ENCODE results near the gene CDK5R1.

CDK5R1 gene

GRCh38 chr17:32502710-32503109, 15.9 kb downstream of the CDK5R1 start:
- DNase-seq (ENCODE audit: low read depth, low spot score): no peak
- Histone ChIP-seq H3K27ac (ENCODE audit: low read length) (no peak overlapping the region), H3K9me3 (ENCODE audit: control insufficient read depth, insufficient read depth, low read length) (no peaks in the 10 kb centered on the region), H3K36me3 (ENCODE audit: control insufficient read depth, insufficient read depth, low read length) (no peaks in the 10 kb centered on the region; the same call in 1 of the 2 replicates), H3K4me3 (ENCODE audit: low read length) (no peak overlapping the region), H3K4me1 (ENCODE audit: control insufficient read depth, insufficient read depth, low read length) (peaks cover 3% of the 10 kb centered on the region), H3K27me3 (ENCODE audit: control insufficient read depth, insufficient read depth, low read length) (no peaks in the 10 kb centered on the region)
- WGBS (ENCODE audit: insufficient coverage, insufficient read length): no CpG with 5 or more reads among the region's 10 CpGs

DNA sequence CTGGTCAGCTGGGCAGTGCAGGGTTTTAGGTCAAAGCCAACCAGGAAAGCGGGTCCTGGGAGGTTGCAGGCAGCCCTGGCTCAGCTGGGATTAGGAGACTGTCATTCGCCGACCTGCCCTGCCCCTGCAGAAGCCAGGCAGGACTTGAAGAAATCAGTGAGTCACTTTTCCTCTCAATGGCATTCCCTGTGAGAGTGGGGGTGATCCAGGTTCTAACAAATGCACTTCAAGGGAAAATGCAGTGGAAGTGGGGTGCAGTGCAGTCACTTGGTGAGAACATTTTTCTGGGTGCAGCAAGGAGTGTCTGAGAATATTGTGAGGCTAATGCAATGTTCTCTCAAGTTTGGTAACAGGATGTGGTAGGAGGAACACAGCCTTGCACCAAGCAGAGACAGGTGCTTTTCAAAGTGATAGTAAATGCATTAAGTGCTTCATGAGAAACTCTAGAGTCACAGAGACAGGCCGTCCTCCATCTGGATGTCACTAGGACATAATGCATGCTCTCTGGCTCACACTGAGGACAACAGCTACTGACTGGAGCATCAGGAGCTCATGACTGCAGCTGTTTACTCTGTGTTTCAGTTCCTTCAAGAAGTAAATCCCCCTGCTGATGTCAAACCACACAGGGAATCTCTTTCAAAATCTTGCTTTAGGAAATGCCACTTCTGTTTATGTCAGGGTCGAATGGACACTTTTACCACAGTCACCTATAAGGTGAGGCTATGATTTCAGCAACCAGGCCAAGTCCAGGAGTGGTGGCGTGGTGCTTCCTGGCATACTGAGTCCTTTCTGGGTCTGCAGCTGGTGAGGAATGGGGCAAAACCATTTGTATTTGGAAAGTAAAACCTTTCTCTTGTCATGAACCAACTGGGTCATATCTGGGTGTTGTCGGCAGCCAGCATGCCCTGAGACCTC, 16.7 kb downstream of the CDK5R1 start:
- WGBS (ENCODE audit: insufficient coverage, insufficient read length): no CpG with 5 or more reads among the region's 7 CpGs
- H3K36me3 ChIP-seq (ENCODE audit: control insufficient read depth, insufficient read depth, low read length): no peaks in the 10 kb centered on the region; the same call in 1 of the 2 replicates
- no peak overlapping the region for H3K27ac ChIP-seq (ENCODE audit: low read length)
- H3K27me3 ChIP-seq (ENCODE audit: control insufficient read depth, insufficient read depth, low read length): no peaks in the 10 kb centered on the region
- no peak overlapping the region for H3K4me3 ChIP-seq (ENCODE audit: low read length)
- no peaks in the 10 kb centered on the region for H3K9me3 ChIP-seq (ENCODE audit: control insufficient read depth, insufficient read depth, low read length)
- peaks cover 3% of the 10 kb centered on the region for H3K4me1 ChIP-seq (ENCODE audit: control insufficient read depth, insufficient read depth, low read length)
- DNase-seq (ENCODE audit: low read depth, low spot score): no peak

GRCh38 chr17:32504166-32504990, 17.6 kb downstream of the CDK5R1 start:
- Histone ChIP-seq H3K4me1 (ENCODE audit: control insufficient read depth, insufficient read depth, low read length) (peaks cover 3% of the 10 kb centered on the region), H3K27me3 (ENCODE audit: control insufficient read depth, insufficient read depth, low read length) (no peaks in the 10 kb centered on the region), H3K36me3 (ENCODE audit: control insufficient read depth, insufficient read depth, low read length) (no peaks in the 10 kb centered on the region; the same call in 1 of the 2 replicates), H3K27ac (ENCODE audit: low read length) (no peak overlapping the region), H3K4me3 (ENCODE audit: low read length) (no peak overlapping the region), H3K9me3 (ENCODE audit: control insufficient read depth, insufficient read depth, low read length) (no peaks in the 10 kb centered on the region)
- DNase-seq (ENCODE audit: low read depth, low spot score): no peak
- no CpG with 5 or more reads among the region's 18 CpGs for WGBS (ENCODE audit: insufficient coverage, insufficient read length)

DNA sequence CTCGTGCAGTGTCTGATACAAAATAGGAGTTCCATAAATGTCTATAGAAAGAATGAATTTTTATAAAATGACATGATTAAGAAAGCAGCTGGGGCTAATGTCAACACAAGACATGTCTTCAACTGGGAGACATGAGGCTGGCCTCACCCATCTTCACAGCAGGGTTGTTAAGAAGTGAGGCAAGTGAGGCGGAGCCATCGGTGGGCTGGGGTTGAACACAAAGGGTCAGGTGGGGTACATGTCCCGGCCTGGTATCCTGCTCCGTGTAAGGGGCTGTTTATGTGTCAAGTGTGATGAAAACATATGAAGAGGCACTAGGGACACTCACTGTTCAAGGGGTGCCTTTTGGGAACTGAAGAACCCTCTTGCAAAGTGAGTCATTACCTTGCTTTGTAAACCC, 22.1 kb downstream of the CDK5R1 start:
- H3K4me1 ChIP-seq (ENCODE audit: control insufficient read depth, insufficient read depth, low read length): peaks cover 3% of the 10 kb centered on the region
- no peak overlapping the region for H3K27ac ChIP-seq (ENCODE audit: low read length)
- no CpG with 5 or more reads among the region's 5 CpGs for WGBS (ENCODE audit: insufficient coverage, insufficient read length)
- no peak for DNase-seq (ENCODE audit: low read depth, low spot score)
- H3K27me3 ChIP-seq (ENCODE audit: control insufficient read depth, insufficient read depth, low read length): no peaks in the 10 kb centered on the region
- no peaks in the 10 kb centered on the region for H3K9me3 ChIP-seq (ENCODE audit: control insufficient read depth, insufficient read depth, low read length)
- H3K4me3 ChIP-seq (ENCODE audit: low read length): no peak overlapping the region
- no peaks in the 10 kb centered on the region for H3K36me3 ChIP-seq (ENCODE audit: control insufficient read depth, insufficient read depth, low read length)

DNA sequence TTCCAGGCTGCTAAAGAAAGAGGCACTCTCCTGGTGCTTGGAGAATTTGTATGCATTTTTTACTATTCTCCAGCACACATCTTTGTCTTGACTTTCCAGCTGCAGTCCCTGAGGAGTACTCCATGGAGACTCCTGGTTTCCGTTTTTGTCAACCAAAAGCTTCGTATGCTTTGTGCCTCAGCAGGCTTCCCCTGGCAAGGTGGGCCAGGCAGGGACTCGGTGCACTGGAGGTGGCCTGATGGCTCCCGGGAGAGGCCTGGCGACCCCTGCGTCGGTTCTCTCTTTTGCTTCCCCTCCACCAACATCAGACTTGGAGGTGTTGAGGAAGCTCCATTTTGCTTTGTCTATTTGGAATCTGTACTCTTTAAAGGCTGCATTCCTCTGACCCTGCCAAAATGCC, 23.7 kb downstream of the CDK5R1 start:
- H3K4me3 ChIP-seq (ENCODE audit: low read length): no peak overlapping the region
- no peaks in the 10 kb centered on the region for H3K9me3 ChIP-seq (ENCODE audit: control insufficient read depth, insufficient read depth, low read length)
- H3K27ac ChIP-seq (ENCODE audit: low read length): no peak overlapping the region
- no peaks in the 10 kb centered on the region for H3K27me3 ChIP-seq (ENCODE audit: control insufficient read depth, insufficient read depth, low read length)
- no CpG with 5 or more reads among the region's 7 CpGs for WGBS (ENCODE audit: insufficient coverage, insufficient read length)
- H3K36me3 ChIP-seq (ENCODE audit: control insufficient read depth, insufficient read depth, low read length): no peaks in the 10 kb centered on the region
- no peaks in the 10 kb centered on the region for H3K4me1 ChIP-seq (ENCODE audit: control insufficient read depth, insufficient read depth, low read length)
- no peak for DNase-seq (ENCODE audit: low read depth, low spot score)

- Histone ChIP-seq H3K4me1 (ENCODE audit: control insufficient read depth, insufficient read depth, low read length) (no peaks in the 10 kb centered on the region), H3K27me3 (ENCODE audit: control insufficient read depth, insufficient read depth, low read length) (no peaks in the 10 kb centered on the region), H3K4me3 (ENCODE audit: low read length) (no peak overlapping the region), H3K27ac (ENCODE audit: low read length) (no peak overlapping the region), H3K36me3 (ENCODE audit: control insufficient read depth, insufficient read depth, low read length) (no peaks in the 10 kb centered on the region), H3K9me3 (ENCODE audit: control insufficient read depth, insufficient read depth, low read length) (no peaks in the 10 kb centered on the region)
- DNase-seq (ENCODE audit: low read depth, low spot score): no peak
- WGBS (ENCODE audit: insufficient coverage, insufficient read length): no CpG with 5 or more reads among the region's 2 CpGs
These were observed 25.5 kb downstream of the CDK5R1 start for GRCh38 chr17:32512328-32512727.

GRCh38 chr17:32513579-32513978, 26.8 kb downstream of the CDK5R1 start:
- no CpG with 5 or more reads among the region's 3 CpGs for WGBS (ENCODE audit: insufficient coverage, insufficient read length)
- H3K36me3 ChIP-seq (ENCODE audit: control insufficient read depth, insufficient read depth, low read length): no peaks in the 10 kb centered on the region
- H3K27ac ChIP-seq (ENCODE audit: low read length): no peak overlapping the region
- no peaks in the 10 kb centered on the region for H3K27me3 ChIP-seq (ENCODE audit: control insufficient read depth, insufficient read depth, low read length)
- no peaks in the 10 kb centered on the region for H3K9me3 ChIP-seq (ENCODE audit: control insufficient read depth, insufficient read depth, low read length)
- DNase-seq (ENCODE audit: low read depth, low spot score): no peak
- no peaks in the 10 kb centered on the region; the same call in 1 of the 2 replicates for H3K4me1 ChIP-seq (ENCODE audit: control insufficient read depth, insufficient read depth, low read length)
- H3K4me3 ChIP-seq (ENCODE audit: low read length): no peak overlapping the region

DNA sequence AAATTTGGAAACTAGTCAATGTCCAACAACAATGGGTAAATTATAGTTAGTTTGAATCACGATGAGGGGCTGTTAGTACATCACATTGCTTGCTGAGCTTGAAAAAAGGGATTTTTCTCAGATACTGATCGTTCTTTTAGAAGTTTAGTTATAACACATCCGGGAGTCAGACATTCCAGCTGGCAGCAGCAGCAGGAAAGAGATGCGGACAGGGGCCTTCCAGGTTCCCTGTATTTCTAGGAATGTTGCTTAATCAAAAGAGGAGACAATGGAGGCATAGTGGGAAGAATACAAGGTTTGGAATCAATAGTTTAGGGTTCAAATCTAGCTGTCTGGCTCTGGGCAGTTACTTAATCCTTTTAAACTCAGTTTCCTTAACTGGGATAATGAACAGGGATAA, 27.8 kb downstream of the CDK5R1 start:
- no peaks in the 10 kb centered on the region; the same call in 1 of the 2 replicates for H3K4me1 ChIP-seq (ENCODE audit: control insufficient read depth, insufficient read depth, low read length)
- H3K27me3 ChIP-seq (ENCODE audit: control insufficient read depth, insufficient read depth, low read length): no peaks in the 10 kb centered on the region
- no peaks in the 10 kb centered on the region for H3K9me3 ChIP-seq (ENCODE audit: control insufficient read depth, insufficient read depth, low read length)
- no peak overlapping the region for H3K27ac ChIP-seq (ENCODE audit: low read length)
- H3K4me3 ChIP-seq (ENCODE audit: low read length): no peak overlapping the region
- no CpG with 5 or more reads among the region's 4 CpGs for WGBS (ENCODE audit: insufficient coverage, insufficient read length)
- DNase-seq (ENCODE audit: low read depth, low spot score): no peak
- H3K36me3 ChIP-seq (ENCODE audit: control insufficient read depth, insufficient read depth, low read length): no peaks in the 10 kb centered on the region

GRCh38 chr17:32515677-32516383, 29.0 kb downstream of the CDK5R1 start:
- H3K4me1 ChIP-seq (ENCODE audit: control insufficient read depth, insufficient read depth, low read length): peaks cover 5% of the 10 kb centered on the region; the same call in 1 of the 2 replicates
- no peaks in the 10 kb centered on the region for H3K9me3 ChIP-seq (ENCODE audit: control insufficient read depth, insufficient read depth, low read length)
- WGBS (ENCODE audit: insufficient coverage, insufficient read length): no CpG with 5 or more reads among the region's 4 CpGs
- H3K27ac ChIP-seq (ENCODE audit: low read length): no peak overlapping the region
- H3K4me3 ChIP-seq (ENCODE audit: low read length): no peak overlapping the region
- H3K36me3 ChIP-seq (ENCODE audit: control insufficient read depth, insufficient read depth, low read length): no peaks in the 10 kb centered on the region
- no peaks in the 10 kb centered on the region for H3K27me3 ChIP-seq (ENCODE audit: control insufficient read depth, insufficient read depth, low read length)
- DNase-seq (ENCODE audit: low read depth, low spot score): no peak

DNA sequence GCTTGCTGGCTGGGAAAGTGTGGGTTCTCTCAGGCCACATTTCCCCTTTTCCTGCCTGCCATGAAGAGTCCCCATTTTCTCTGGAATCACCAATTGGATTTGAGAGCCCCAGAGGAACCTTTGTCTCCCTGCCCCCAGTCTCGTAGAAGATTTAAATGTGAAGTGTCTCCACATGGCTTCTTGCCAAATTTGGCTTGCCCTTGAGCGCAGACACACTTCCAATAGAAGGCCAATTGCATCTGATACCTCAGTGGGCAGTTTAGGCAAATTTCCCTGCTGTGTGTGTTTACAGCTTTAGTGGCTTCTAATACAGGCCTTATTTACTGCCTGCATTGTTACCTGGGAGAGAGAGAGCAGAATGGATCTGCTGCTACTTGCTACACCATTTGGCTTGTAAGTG, 29.7 kb downstream of the CDK5R1 start:
- Histone ChIP-seq H3K36me3 (ENCODE audit: control insufficient read depth, insufficient read depth, low read length) (no peaks in the 10 kb centered on the region), H3K27me3 (ENCODE audit: control insufficient read depth, insufficient read depth, low read length) (no peaks in the 10 kb centered on the region), H3K9me3 (ENCODE audit: control insufficient read depth, insufficient read depth, low read length) (no peaks in the 10 kb centered on the region), H3K4me1 (ENCODE audit: control insufficient read depth, insufficient read depth, low read length) (peaks cover 5% of the 10 kb centered on the region; the same call in 1 of the 2 replicates), H3K27ac (ENCODE audit: low read length) (no peak overlapping the region), H3K4me3 (ENCODE audit: low read length) (no peak overlapping the region)
- WGBS (ENCODE audit: insufficient coverage, insufficient read length): no CpG with 5 or more reads among the region's 2 CpGs
- no peak for DNase-seq (ENCODE audit: low read depth, low spot score)
